M059J (cell line): ENCODE measurements around the gene GPR180. TPM values are rescaled to one million over a fixed set of nuclear protein-coding genes. Genes with fewer than 3 reads are reported as not detected.

Experiments
- DNase-seq: peaks from one replicate; pipeline ENCODE4 v3.0.0-alpha.2; 2012; ENCODE audit warnings: low read depth
- total RNA-seq: library from RNA; depleted of rRNA; stranded (reverse); fragments of >200 nt; shearing (Covaris generic); gene quantifications from 2 replicates; pipeline ENCODE4 v1.2.3, GENCODE V29; 2014

Gene GPR180
- total RNA-seq, 1 experiment from 2014 or later, result 13.9 TPM

- no peak for DNase-seq
These were observed 45.2 kb downstream of the GPR180 start for GRCh38 chr13:94646904-94647303.

- no peak for DNase-seq
These were observed 54.5 kb downstream of the GPR180 start for GRCh38 chr13:94656176-94656575.

- peak; percentile 90 for DNase-seq
These were observed 55.1 kb downstream of the GPR180 start for GRCh38 chr13:94656766-94657165.

- no peak for DNase-seq
These were observed 55.5 kb downstream of the GPR180 start for GRCh38 chr13:94657167-94657566.

- DNase-seq, result peak; percentile 8
These were observed 57.4 kb downstream of the GPR180 start for GRCh38 chr13:94658926-94659597.

- no peak for DNase-seq
These were observed 57.9 kb downstream of the GPR180 start for GRCh38 chr13:94659598-94659946.

- DNase-seq, result peak; percentile 28
These were observed 59.2 kb downstream of the GPR180 start for GRCh38 chr13:94660695-94661326.

GRCh38 chr13:94661406-94661805 is 59.7 kb downstream of the GPR180 start:
- DNase-seq, result no peak

GRCh38 chr13:94662274-94662945 is 60.8 kb downstream of the GPR180 start:
- DNase-seq, result no peak

GRCh38 chr13:94664889-94665288 is 63.2 kb downstream of the GPR180 start:
- no peak for DNase-seq

GRCh38 chr13:94666065-94666464 is 64.4 kb downstream of the GPR180 start:
- no peak for DNase-seq

GRCh38 chr13:94667190-94667589 is 65.5 kb downstream of the GPR180 start:
- no peak for DNase-seq

- DNase-seq, result no peak
These were observed 70.7 kb downstream of the GPR180 start for GRCh38 chr13:94672400-94672799.

- peak; percentile 18 for DNase-seq
These were observed 72.2 kb downstream of the GPR180 start for GRCh38 chr13:94673851-94674250.

- peak; percentile 34 for DNase-seq
These were observed 73.1 kb downstream of the GPR180 start for GRCh38 chr13:94674609-94675348.

- DNase-seq, result no peak
These were observed 76.1 kb downstream of the GPR180 start for GRCh38 chr13:94677799-94678198.

GRCh38 chr13:94678845-94679244 is 77.2 kb downstream of the GPR180 start:
- no peak for DNase-seq

GRCh38 chr13:94679614-94680013 is 78.0 kb downstream of the GPR180 start:
- no peak for DNase-seq

- DNase-seq, result no peak
These were observed 80.6 kb downstream of the GPR180 start for GRCh38 chr13:94682229-94682628.

- no peak for DNase-seq
These were observed 81.8 kb downstream of the GPR180 start for GRCh38 chr13:94683409-94683808.
